Keratinocyte (primary cell): ENCODE data around the gene KRTAP4-7.
"Not testable (repeated sequence)": the region's sequence is repeated elsewhere in the genome, so short reads cannot be mapped to it uniquely, and the experiment has no call there.

Source experiments
- CTCF ChIP-seq, 3 experiments: IDR thresholded peaks in 1 of 3; conservative IDR thresholded peaks in 1 of 3; optimal IDR thresholded peaks in 1 of 3; 2 replicates in 2 of 3; 3 replicates in 1 of 3; pipeline versions ENCODE3 to v1.5.1; 2011; ENCODE audit warnings: low read length in 3 of 3, mild to moderate bottlenecking in 3 of 3, moderate library complexity in 2 of 3, control low read depth in 1 of 3, inconsistent platforms in 1 of 3; ENCODE audit not compliant: insufficient read depth in 2 of 3; ENCODE audit errors: extremely low read depth in 1 of 3
- EZH2 ChIP-seq: IDR thresholded peaks from one replicate; pipeline ENCODE4 v1.6.1; 2012; ENCODE audit warnings: inconsistent platforms, mild to moderate bottlenecking, low read length, moderate library complexity

- not testable (repeated sequence) for TF ChIP-seq CTCF (optimal IDR thresholded peaks at IDR 0.05 in 1 of 3, IDR thresholded peaks at IDR 0.05 in 1 of 3, conservative IDR thresholded peaks at IDR 0.05 in 1 of 3; ENCODE audit: extremely low read depth in 1 of 3, insufficient read depth in 2 of 3, low read length in 3 of 3); EZH2
Observed at GRCh38 chr17:41123292-41123990, 39.5 kb downstream of the KRTAP4-7 start.
